M059J (cell line): Measurements from ENCODE around the gene MRPS18B. TPM values are rescaled to one million over a fixed set of nuclear protein-coding genes. Genes with fewer than 3 reads are reported as not detected.
"Not testable (repeated sequence)": the region's sequence is repeated elsewhere in the genome, so short reads cannot be mapped to it uniquely, and the experiment has no call there.

ENCODE experiments used
- DNase-seq: peaks from one replicate; pipeline ENCODE4 v3.0.0-alpha.2; 2012; ENCODE audit warnings: low read depth
- total RNA-seq: library from RNA; depleted of rRNA; stranded (reverse); fragments of >200 nt; shearing (Covaris generic); gene quantifications from 2 replicates; pipeline ENCODE4 v1.2.3, GENCODE V29; 2014

The MRPS18B gene
- total RNA-seq, 1 experiment from 2014 or later = 85.5 TPM

DNA sequence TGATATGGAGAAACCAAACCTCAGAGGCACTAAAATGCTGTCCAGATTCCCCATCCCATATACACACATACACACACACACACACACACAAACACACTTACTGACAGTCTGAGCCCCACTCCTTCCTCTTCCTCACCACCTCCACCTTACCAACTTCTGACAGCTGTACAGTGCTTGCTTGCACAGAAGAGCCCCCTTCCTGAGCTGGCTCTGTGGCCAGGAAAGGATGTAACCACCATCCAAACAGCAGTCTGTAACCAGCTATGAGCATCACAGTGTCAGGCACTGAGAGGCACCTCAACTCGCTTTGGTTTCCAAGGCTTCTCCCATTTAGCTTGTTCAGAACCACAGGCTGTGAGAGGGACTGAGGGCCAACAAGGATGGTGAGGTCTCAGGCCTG lies 23.4 kb downstream of the MRPS18B start:
- DNase-seq = no peak

DNA sequence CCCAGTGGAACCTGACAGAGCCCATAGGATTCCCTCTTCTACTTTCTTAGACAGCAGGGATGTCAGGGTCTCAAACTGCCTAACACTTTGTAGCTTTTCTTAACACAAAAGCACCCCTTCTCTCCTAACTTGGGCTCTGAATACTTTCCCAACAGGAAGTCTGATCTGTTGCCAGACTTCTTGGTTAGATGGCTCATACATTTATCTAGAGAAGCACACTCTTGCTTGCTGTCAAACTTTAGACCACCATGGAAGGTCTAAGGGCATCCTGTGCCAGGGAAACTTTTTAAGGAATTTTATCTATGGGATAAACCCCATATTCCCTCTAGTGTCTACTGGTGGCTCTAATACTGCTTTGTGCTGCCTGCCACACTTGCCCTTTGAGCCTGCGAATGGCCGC lies 26.0 kb downstream of the MRPS18B start:
- no peak for DNase-seq

- no peak for DNase-seq
Observed at GRCh38 chr6:30644769-30645168, 27.1 kb downstream of the MRPS18B start.

GRCh38 chr6:30645989-30646388 lies 28.3 kb downstream of the MRPS18B start:
- DNase-seq = no peak

GRCh38 chr6:30646450-30647241 lies 29.0 kb downstream of the MRPS18B start, which contains the start of gene C6orf136:
Gene C6orf136 (plus strand): TSS chr6:30647133. CDS start chr6:30647232, 99 bp downstream.
- DNase-seq = peak; percentile 96

DNA sequence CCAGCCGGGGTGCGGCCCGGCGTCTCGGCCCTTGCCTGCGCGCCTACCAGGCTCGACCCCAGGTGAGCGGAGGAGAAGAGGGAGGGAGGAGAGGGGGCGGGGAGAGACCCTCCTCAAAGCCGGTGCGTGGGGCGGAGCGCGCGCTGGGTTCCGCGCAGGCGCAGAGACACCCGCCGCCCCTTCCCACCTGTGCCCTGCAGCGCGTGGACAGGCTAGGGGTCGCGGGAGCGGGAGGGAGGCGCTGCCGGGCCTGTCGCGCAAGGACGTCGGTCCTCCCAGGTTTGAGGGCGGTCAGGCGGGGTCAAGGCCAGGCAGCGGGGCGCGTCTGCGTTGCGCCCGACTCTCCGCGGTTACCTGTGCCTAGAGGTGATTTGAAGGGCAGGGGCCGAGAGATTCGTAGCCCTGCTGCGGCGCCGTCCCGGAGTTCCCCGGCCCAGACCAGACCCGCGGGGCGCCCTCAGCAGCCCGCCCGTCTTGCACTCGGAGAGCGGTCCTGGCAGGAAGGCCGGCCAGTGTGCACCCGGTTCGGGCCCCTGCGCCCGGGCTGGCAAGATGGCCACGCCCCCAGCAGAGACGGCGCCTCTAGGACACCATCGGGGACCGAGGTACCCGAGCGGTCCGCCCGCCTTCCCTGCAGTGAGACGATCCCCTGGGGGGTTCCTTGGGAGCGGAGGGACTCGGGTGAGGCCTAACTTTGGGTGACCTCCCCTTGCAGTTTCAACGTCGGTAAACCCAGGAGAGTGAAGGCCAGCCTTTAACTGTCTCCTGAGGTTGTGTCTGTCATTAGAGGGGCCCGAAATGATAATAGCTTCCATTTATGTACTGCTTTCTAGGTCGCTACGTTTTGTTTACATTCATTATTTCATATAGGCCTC lies 29.8 kb downstream of the MRPS18B start:
- DNase-seq = peak; percentile 82

GRCh38 chr6:30651143-30651542 lies 33.5 kb downstream of the MRPS18B start:
- DNase-seq = no peak

DNA sequence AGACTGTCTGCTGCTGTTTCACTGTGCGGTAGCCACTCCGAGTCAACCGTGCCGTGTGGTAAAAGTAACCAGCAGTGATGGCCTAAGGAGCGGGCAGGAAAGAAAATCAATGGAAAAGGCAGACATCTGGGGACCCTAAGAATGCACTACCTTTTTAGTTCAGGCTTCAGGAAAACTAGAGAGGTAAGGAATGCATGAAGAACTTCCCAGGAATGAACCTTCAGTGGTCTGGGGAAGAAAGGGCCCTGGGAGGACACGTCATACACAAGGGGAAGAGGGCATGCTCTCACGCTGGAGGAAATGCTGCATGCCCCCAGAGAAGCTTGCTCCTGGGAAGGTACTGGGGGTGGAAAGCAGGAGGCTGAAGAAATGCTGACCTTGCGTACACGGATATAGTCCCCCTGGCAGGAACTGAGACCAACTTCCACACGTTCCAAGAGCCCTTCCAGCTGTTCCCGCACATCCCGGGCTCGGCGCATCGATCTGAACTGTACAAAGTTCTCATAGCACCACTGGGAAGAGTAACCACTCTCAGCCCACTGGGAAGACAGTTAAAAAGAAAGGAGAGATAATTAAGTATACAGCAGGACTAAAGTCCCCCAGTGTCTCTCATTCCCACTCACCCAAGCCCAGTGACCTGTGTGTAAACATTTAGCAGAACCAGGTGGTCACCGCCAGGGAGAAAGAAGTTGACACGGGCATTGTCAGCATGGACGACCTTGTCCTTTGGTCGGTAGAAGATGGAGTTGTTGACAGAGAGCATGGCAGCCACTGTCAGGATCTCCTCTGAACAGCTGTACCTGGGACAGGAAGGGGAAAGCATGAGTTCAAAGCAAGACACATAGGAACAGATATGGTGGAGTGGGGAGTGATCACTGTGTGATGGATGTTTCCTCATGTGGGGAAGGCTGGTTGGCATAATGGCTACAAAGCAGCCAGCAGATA lies 37.4 kb downstream of the MRPS18B start:
- DNase-seq = no peak

DNA sequence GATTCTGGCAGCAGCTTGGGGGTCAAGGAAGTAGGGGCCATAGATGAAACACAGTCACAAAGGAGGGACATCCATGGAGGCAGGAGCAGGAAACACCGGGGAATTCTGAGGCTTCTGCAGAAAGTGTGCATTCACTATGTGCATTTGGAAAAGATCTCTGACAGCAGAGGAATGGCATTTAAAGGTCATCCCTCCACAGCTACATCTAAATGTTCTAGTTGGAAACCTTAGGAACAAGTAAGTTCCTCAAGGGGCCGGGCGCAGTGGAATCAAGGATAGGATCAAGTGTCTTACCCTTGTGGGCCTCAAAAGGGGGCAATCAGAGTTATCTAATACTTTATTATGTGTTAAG lies 38.1 kb downstream of the MRPS18B start:
- DNase-seq = no peak

DNA sequence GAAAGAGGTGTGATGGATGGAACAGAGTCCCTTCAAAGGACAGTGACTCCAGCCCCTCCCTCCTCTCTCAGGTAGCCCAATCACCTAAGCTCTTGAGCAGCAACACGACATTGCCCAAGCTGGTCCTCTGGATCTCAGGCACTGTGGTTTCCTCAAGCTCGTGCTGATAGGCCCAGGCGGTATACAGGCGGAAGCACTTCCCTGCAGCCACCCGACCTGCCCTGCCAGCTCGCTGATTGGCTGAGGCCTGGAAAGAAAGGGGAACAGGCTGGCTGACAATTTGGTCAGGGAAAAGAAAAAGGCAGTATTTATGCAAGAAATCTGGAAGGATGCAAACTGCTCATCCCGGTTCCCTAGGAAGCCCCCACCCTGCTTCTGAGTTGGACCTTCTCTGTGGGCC lies 38.9 kb downstream of the MRPS18B start:
- no peak for DNase-seq

GRCh38 chr6:30657454-30657853 lies 39.8 kb downstream of the MRPS18B start:
- no peak for DNase-seq

GRCh38 chr6:30657922-30658321 lies 40.3 kb downstream of the MRPS18B start:
- not testable (repeated sequence) for DNase-seq

GRCh38 chr6:30664994-30665767 lies 47.5 kb downstream of the MRPS18B start:
- DNase-seq = no peak

DNA sequence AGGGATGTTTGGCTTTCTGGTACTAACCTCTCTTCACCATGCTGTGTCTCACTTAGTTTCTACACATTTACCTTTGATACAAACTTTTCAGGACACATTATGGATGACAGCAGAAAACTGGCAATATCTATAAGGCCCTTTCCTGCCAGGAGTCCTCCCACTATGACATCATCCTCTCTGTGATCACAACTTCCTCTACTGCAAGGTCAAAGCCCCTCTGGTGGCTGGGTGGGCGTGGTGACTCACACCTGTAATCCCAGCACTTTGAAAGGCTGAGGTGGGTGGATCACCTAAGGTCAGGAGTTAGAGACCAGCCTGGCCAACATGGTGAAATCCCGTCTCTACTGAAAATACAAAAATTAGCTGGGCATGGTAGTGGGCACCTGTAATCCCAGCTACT lies 48.7 kb downstream of the MRPS18B start:
- DNase-seq = not testable (repeated sequence)

DNA sequence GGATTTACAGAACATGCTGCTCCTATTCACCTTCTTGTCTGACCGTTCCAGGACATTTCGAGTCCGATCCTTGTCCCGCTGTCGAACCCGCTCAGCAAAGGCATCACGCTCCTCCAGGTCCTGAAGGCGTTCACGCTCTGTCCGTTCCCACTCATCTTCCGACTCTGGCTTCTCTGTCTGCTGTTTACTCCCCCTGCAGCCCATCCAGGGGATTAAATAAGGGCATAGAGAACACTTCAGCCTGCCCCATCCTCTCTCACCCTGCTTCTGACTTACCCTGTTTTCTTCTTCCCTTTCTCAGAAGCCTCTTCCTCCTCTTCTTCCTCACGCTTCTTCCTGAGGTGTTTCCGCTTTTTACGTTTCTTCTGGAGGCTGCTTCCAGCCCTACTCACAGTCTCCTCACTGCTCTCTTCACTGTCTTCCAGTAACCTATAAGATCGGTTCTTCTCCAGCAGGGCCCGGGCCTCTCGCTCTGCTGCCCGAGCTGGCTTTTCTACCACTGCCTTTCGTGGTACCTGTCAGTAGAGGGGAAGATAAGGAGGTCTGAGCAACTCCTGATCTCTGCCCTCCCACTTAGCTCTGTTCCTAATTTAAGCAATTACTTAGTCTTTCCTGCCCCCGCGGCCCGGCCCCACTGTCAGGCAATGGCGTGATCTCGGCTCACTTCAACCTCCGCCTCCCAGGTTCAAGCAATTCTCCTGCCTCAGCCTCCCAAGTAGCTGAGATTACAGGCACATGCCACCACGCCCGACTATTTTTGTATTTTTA lies 53.3 kb downstream of the MRPS18B start:
- no peak for DNase-seq

DNA sequence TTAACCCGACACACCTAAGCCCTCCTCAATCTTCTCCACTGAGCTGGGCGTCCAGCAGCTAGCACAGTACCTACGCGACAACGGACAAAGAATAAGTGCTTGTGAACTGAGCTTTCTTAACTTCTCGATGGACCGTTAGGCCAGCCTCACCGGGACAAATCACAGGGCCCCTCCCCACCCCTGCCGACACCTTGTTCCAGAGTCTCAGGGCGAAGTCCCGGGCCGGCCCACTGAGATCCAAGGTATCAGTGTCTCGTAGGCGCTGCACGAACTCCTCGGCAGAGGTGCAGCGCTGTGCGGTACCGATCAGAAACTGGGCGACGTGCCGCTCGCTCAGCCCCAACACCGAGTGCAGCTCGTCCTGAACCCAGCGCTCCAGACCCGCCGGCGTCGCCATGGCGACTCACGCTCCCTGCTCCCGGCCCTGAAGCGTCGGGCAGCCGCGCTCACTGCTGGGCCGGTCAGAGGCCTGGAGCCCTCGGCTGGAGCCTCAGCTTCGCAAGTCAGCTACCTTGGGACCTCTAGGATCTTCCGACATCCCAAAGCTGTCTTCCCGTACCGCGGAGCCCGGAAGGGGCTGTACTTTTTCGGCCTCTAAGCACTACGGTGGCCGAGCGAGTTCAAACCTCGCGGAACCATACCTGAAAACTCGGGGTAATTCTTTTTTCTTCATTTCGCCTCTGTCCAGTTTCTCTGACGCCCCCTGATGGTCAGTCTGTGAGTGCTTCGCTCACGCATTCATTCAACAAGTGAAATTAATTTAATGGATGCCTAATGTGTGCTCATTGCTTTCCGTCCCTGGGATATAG lies 55.0 kb downstream of the MRPS18B start, which contains the start of gene DHX16:
Gene DHX16 (minus strand): TSS at position 562 of the 809 bp plus-strand sequence. CDS start 165 bp downstream, at position 397.
- peak; percentile 99 for DNase-seq
